HG02884 (cell line): ENCODE measurements around the gene EPC2.
"Not testable (repeated sequence)": the region's sequence is repeated elsewhere in the genome, so short reads cannot be mapped to it uniquely, and the experiment has no call there.

ENCODE experiments used
- ATAC-seq: cut with Tn5 transposase; IDR thresholded peaks from one replicate; pipeline ENCODE4 v1.9.1; 2021; ENCODE audit warnings: mild to moderate bottlenecking, moderate library complexity; ENCODE audit not compliant: unreplicated experiment

EPC2 gene

DNA sequence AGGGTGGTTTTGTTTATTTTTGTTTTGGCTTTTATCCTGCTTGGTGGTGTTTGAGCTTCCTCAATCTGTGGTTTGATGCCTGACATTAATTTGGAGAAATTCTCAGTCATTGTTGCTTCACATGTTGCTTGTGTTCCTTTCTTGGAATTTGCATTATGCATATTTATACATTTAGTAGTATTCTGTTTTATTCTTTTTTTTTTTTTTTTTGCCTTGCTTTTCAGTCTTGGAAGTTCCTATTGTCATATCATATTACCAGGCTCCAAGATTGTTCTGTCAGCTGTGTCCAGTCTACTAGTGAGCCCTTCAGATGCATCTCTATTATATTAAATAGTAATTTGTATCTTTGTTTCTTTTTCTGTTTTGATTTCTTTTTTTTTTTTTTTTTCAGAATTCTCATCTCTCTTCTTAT is 77.0 kb downstream of the EPC2 start:
- ATAC-seq = no peak

DNA sequence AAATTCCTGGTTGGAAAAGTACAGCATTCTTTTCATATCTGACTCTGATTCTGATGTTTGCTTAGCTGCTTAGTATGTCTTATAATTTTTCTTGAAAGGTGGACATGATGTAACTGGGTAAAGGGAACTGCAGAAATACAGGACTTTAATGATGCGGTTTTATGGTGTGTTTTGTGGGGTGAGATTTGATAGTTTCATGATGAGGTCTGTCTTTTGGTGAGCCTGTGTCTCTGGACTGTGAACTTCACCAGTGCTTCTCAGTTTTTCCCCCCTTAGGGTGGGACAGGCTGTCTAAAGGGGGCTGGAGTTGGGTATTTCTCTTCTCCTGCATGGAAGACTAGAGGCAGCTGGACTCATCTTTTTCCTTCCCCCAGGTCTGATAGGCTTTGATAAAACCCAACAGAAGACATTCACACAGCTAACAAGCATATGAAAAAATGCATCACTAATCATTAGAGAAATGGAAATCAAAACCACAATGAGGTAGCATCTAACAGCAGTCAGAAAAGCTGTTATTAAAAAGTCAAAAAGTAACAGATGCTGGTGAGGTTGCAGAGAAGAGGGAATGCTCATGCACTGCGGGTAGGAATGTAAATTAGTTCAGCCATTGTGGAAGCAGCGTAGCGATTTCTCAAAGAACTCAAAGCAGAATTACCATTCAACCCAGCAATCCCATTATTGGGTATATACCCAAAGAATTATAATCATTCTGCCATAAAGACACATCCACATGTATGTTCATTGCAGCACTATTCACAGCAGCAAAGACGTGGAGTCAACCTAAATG is 77.6 kb downstream of the EPC2 start:
- no peak for ATAC-seq

DNA sequence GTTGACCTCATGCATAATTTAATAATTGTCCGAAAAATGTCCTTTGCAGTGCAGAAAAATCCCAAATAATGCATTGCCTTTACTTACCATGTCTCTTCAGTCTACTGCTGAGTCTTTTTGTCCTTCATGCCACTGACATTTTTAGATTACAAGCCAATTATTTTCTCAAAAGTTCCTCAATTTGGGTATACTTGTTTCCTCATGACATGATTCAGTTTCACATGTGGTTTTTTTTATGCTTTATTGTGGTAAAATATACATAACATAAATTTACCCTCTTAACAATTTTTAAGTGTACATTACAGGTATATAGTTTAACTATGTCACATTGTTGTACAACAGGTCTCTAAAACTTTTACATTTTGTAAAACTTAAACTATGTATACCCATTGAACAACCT is 81.0 kb downstream of the EPC2 start:
- no peak for ATAC-seq

DNA sequence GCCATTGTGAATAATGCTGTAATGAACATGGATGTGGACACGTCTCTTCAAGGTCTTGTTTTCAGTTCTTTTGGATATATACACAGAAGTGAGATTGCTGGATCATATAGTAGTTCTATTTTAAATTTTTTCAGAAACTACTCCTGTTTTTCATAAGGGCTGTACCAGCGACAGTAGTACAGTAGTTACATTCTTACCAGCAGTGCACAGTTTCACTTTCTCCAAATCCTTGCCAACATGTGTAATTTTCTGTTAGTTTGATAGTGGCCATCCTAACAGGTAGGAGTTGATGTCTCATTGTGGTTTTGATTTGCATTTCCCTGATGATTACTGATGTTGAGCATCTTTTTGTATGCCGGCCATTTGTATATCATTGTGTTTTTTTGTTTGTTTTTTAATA is 81.7 kb downstream of the EPC2 start:
- peak; percentile 73 for ATAC-seq

- ATAC-seq = no peak
Observed at GRCh38 chr2:148730085-148730484, 85.5 kb downstream of the EPC2 start.

DNA sequence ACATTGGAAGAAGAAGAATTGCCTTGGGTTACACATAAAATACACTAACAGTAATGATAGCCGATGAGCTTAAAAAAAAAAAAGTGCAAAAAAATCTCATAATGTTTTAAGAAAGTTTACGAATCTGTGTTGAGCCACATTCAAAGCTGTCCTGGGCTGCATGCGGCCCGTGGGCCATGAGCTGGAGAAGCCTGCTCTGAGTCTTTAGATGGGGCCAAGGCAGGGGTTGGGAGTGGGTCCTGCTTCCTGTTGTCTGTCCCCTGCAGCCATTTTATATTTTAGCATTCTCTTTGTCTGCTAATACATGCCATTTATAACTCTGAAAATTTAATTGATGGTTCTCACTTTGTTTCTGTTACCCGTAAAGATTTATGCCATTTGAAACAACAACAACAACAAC is 93.2 kb downstream of the EPC2 start:
- no peak for ATAC-seq

- no peak for ATAC-seq
Observed at GRCh38 chr2:148739454-148740105, 95.0 kb downstream of the EPC2 start.

GRCh38 chr2:148742373-148742772 is 97.8 kb downstream of the EPC2 start:
- no peak for ATAC-seq

DNA sequence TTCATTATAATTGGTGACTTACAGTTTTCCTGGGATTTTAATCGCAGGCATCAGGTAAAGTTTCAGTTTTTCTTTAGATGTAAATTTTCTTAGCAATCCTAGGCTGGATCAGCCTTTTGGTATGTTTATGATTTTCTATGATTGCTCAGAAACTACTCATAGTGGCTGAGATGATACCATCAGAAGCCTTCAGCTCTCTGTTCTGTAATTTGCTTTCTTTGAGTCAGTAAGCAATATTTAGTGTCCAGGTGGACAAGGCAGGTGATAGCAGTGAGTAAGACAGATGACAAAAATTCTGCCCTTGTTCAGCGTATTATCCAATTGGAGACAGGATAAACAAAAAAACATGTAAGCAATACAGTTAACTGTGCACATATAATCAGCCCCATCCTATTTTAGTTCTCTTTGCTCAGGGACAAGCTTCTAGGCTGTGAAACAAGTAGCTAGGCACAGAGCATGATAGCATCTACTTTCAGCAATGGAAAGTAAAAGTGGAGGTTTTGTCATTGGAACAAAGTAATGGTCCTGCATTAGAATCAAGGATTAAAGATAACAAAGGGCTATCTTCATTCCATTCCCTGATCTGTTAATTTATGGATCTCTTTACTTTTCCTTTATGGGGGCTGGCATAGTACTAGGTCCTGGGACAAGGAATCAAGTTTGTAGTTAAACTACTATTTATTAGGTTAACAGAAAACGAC is 100.8 kb downstream of the EPC2 start:
- no peak for ATAC-seq

DNA sequence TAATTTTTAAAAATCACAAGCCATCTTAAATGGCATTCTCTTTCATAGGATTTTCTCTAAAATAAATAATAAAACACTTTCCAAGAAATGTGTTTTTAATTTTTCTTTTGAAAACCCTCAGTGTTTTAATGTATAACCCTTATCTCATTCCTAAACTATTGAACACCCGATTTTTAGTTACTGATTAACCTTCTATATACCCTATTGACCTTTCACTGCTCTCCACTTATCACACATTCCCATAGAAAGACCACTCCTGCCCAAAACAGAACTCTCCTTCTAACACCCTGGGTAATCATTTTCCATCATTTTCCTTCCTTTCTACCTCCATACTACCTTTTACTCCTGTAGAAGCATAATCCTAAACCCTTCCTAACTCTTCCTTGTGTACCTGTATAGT is 102.4 kb downstream of the EPC2 start:
- ATAC-seq = no peak

- no peak for ATAC-seq
Observed at GRCh38 chr2:148751907-148752306, 107.4 kb downstream of the EPC2 start.

- no peak for ATAC-seq
Observed at GRCh38 chr2:148752977-148753376, 108.4 kb downstream of the EPC2 start.

DNA sequence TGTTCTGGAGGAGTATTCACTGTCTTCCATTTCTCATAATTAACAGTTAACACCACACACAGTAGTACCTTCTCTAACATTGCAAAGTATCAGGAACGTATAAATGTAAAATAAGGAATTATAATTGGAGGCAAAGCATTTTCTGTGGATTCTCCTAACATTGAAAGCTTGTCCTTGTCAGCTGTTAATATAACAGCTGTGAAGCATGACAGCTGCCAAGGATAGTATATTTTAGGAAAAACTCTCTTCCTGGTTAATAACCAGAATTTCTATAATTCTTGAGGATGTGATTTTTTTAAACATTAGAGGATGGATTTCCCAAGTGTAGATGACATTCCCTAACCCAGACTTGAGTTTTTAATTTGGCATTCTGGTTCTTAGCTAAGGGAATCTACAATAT is 110.3 kb downstream of the EPC2 start:
- no peak for ATAC-seq

- no peak for ATAC-seq
Observed at GRCh38 chr2:148756292-148756975, 111.9 kb downstream of the EPC2 start.

GRCh38 chr2:148764815-148765214 is 120.3 kb downstream of the EPC2 start:
- ATAC-seq = no peak

DNA sequence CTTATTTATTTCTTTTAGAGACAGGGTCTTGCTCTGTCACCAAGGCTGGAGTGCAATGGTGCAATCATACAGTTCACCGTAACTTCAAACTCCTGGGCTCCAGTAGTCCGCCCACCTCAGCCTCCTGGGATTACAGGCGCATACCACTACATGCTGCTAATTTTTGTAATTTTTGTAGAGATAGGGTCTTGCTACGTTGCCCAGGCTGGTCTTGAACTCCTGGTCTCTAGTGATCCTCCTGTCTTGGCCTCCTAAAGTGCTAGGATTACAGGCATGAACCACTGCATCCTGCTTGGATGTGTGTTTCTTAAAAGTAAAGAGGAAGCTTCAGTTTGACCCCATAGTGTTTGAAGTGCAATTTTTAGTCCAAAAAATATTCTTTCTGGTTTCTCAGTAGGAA is 125.5 kb downstream of the EPC2 start:
- no peak for ATAC-seq

- ATAC-seq = no peak
Observed at GRCh38 chr2:148781544-148781943, 137.0 kb downstream of the EPC2 start.

DNA sequence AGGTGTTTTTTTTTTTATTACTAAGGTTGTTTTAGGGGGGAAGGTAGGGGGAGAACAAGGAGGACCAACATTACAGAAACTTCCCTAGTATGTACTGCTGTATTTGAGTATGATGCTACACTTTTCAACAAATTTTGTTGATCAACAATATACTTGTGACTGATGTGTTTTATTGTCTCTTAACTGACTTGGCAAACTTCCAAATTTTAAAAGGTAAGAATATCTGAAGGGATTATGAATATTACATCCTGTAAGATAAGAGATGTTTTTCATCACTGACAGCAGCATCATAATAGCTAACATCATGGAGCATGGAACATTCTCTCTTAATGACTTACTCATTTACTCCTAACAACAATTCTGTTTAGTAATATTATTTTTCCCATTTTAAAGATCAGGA is 144.5 kb downstream of the EPC2 start:
- ATAC-seq = no peak

DNA sequence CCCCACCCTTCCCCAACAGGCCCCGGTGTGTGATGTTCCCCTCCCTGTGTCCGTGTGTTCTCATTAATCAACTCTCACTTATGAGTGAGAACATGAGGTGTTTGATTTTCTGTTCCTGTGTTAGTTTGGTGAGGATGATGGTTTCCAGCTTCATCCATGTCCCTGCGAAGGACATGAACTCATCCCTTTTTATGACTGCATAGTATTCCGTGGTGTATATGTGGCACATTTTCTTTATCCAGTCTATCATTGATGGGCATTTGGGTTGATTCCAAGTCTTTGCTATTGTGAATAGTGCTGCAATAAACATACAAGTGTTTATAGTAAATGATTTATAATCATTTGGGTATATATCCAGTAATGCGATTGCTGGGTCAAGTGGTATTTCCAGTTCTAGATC is 145.6 kb downstream of the EPC2 start:
- not testable (repeated sequence) for ATAC-seq

DNA sequence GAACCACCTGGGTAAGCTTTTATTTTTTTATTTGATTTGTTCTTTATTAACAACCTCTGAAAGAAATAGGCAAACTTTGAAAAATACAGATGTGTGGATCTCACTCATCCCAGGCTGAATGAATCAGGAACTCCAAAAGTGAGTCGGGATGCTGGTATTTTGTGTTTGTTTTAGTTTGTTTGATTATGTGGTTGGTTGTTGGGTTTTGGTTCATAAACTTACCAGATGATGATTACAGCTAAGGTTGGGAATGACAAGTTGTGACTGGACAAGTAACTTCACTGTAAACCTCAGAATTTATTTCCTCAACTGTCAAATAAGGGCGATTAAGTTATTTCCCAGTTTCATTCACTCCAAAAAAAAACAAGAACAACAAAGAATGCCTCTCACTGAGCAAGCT is 150.0 kb downstream of the EPC2 start:
- no peak for ATAC-seq

DNA sequence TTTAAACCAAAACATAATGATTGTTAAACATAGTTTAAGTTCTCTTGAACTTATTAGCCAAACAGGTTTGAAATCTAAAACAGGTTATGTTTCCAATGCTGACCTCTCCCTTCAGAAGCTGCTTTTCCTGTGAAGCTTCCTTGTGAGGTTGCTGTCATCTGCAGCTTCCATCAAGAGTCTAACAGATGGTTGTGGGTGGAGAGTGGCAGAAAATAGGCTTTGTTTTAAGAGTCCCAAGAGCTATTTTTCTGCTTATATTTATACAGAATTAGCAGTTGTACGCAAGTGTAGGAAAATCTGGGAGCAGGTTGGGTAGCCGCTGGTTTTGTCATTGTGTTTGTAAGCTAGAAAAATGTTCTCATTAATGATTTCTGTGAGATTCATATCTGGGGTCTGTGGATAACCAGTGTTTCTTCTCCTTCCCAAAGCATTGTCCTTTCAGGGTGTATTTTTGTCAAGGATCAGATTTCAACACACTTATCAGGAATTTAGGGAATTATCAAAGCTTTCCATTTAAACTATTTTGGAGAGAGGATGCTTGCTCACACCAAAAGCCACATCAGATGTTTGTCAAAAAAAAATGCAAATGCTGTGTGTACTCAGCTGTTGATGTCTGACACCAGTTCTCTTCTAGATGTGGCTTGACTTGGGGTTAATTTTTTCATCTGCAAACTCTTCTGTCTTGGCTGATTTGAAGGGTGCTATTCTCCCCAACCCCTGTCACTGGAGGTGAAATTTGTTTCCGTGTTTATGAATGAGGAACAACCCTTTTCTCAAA is 152.4 kb downstream of the EPC2 start:
- ATAC-seq = no peak
